IMR-90 (cell line): ENCODE data around the gene GNAS-AS1. TPM values are rescaled to one million over a fixed set of nuclear protein-coding genes. Genes with fewer than 3 reads are reported as not detected.

ENCODE experiments used
- ATAC-seq: fragments of 200-7000 bp; cut with Tn5 transposase; 2 replicates; pipeline ENCODE4 v1.9.1; 2020; ENCODE audit warnings: low read depth, mild to moderate bottlenecking, moderate library complexity
- BruUV-seq: library from RNA; stranded (reverse); fragments of 400-500 nt; replicated peaks from 2 replicates; lab custom pipeline; 2021; lab: Mats Ljungman, UMichigan
- CTCF ChIA-PET: fragments of 300-600 bp; formaldehyde crosslinking; extraction: SDS; loops from one replicate; lab custom pipeline; 2021; ENCODE audit warnings: antibody characterized with exemption; lab: Yijun Ruan, JAX
- POLR2A ChIA-PET: fragments of 300-600 bp; sonication (Branson Sonifier 250); formaldehyde crosslinking; loops from one replicate; lab custom pipeline; 2022; ENCODE audit warnings: antibody characterized with exemption; ENCODE audit not compliant: unreplicated experiment; lab: Charles Lee
- DNase-seq: peaks from one replicate; pipeline ENCODE4 v3.0.0; 2013
- H2AFZ ChIP-seq: replicated peaks from 2 replicates; pipeline ENCODE3; 2013; ENCODE audit warnings: low read length, mild to moderate bottlenecking; ENCODE audit not compliant: poor library complexity
- H2AK5ac ChIP-seq: 2 replicates; pipeline ENCODE4 v1.6.1; 2013; ENCODE audit warnings: low read depth, low read length, inconsistent platforms
- H2AK9ac ChIP-seq: replicated peaks from 2 replicates; pipeline ENCODE3; 2013; ENCODE audit warnings: mild to moderate bottlenecking, low read depth, low read length, moderate library complexity; ENCODE audit not compliant: poor library complexity
- H2BK120ac ChIP-seq: 2 replicates; pipeline ENCODE4 v1.6.1; 2013; ENCODE audit warnings: low read depth, low read length, inconsistent platforms
- H2BK15ac ChIP-seq: 3 replicates; pipeline ENCODE4 v1.6.1; 2013; ENCODE audit warnings: low read depth, low read length, inconsistent platforms
- H2BK20ac ChIP-seq: 2 replicates; pipeline ENCODE4 v1.6.1; 2013; ENCODE audit warnings: low read depth, mild to moderate bottlenecking, inconsistent platforms, low read length, moderate library complexity
- H2BK5ac ChIP-seq: 2 replicates; pipeline ENCODE4 v1.6.1; 2013; ENCODE audit warnings: mild to moderate bottlenecking, low read depth, low read length, inconsistent platforms; ENCODE audit not compliant: poor library complexity, severe bottlenecking
- H3K14ac ChIP-seq: replicated peaks from 2 replicates; pipeline ENCODE4 v1.6.1; 2013; ENCODE audit warnings: low read depth, low read length, inconsistent platforms
- H3K18ac ChIP-seq: 2 replicates; pipeline ENCODE4 v1.6.1; 2013; ENCODE audit warnings: low read depth, low read length, control low read depth
- H3K23ac ChIP-seq: 2 replicates; pipeline ENCODE4 v1.6.1; 2013; ENCODE audit warnings: low read depth, low read length, inconsistent platforms
- H3K27ac ChIP-seq: 2 replicates; pipeline ENCODE4 v1.5.1; 2013; ENCODE audit warnings: mild to moderate bottlenecking, control low read depth, low read length; ENCODE audit not compliant: insufficient read depth
- H3K27me3 ChIP-seq: 2 replicates; pipeline ENCODE4 v1.6.1; 2013; ENCODE audit warnings: low read length; ENCODE audit not compliant: control insufficient read depth, insufficient read depth
- H3K36me3 ChIP-seq: 2 replicates; pipeline ENCODE4 v1.6.1; 2013; ENCODE audit warnings: low read length, mixed read lengths; ENCODE audit not compliant: control insufficient read depth, insufficient read depth
- H3K4ac ChIP-seq: 2 replicates; pipeline ENCODE4 v1.6.1; 2013; ENCODE audit warnings: low read depth, low read length, inconsistent platforms
- H3K4me1 ChIP-seq: 2 replicates; pipeline ENCODE4 v1.6.1; 2013; ENCODE audit warnings: low read length, mixed read lengths; ENCODE audit not compliant: control insufficient read depth, insufficient read depth
- H3K4me2 ChIP-seq: 2 replicates; pipeline ENCODE4 v1.6.1; 2013; ENCODE audit warnings: low read depth, mild to moderate bottlenecking, control low read depth, low read length, moderate library complexity
- H3K4me3 ChIP-seq: 2 replicates; pipeline ENCODE4 v1.5.1; 2013; ENCODE audit warnings: low read depth, mild to moderate bottlenecking, control low read depth, low read length, moderate library complexity; ENCODE audit not compliant: insufficient read depth
- H3K56ac ChIP-seq: 2 replicates; pipeline ENCODE4 v1.6.1; 2013; ENCODE audit warnings: low read length, inconsistent platforms; ENCODE audit not compliant: insufficient read depth; ENCODE audit errors: extremely low read depth
- H3K79me1 ChIP-seq, 2 experiments: 2 replicates each; pipeline ENCODE4 v1.6.1; 2013; ENCODE audit warnings: low read length in 2 of 2, inconsistent platforms in 1 of 2, low read depth in 1 of 2
- H3K9ac ChIP-seq: 2 replicates; pipeline ENCODE4 v1.6.1; 2013; ENCODE audit warnings: low read depth, low read length, control low read depth
- H3K9me1 ChIP-seq: 2 replicates; pipeline ENCODE4 v1.6.1; 2013; ENCODE audit warnings: low read length, inconsistent platforms; ENCODE audit not compliant: insufficient read depth
- H3K9me3 ChIP-seq: 2 replicates; pipeline ENCODE4 v1.6.1; 2013; ENCODE audit warnings: low read length; ENCODE audit not compliant: control insufficient read depth, insufficient read depth
- H4K20me1 ChIP-seq: 2 replicates; pipeline ENCODE4 v1.6.1; 2013; ENCODE audit warnings: low read length, inconsistent platforms; ENCODE audit not compliant: insufficient read depth
- H4K5ac ChIP-seq: 2 replicates; pipeline ENCODE4 v1.6.1; 2013; ENCODE audit warnings: mild to moderate bottlenecking, low read depth, low read length, control low read depth
- H4K8ac ChIP-seq, 2 experiments: 2 replicates each; pipeline ENCODE4 v1.6.1; 2013; ENCODE audit warnings: low read depth in 2 of 2, low read length in 2 of 2, control low read depth in 1 of 2, inconsistent platforms in 1 of 2
- H4K91ac ChIP-seq: 2 replicates; pipeline ENCODE4 v1.6.1; 2013; ENCODE audit warnings: low read depth, low read length, inconsistent platforms; ENCODE audit not compliant: insufficient read depth
- MAFK ChIP-seq: IDR thresholded peaks from 2 replicates; pipeline ENCODE4 v1.6.1; 2012; ENCODE audit warnings: low read depth, low read length, improper control_type of control experiment
- WGBS, 2 experiments: methylation state at CpG; one replicate each; pipeline versions ENCODE4 v1.1.5 to v1.1.7; 2013; ENCODE audit warnings: missing lambda C conversion rate in 2 of 2; ENCODE audit not compliant: insufficient read length in 1 of 2; ENCODE audit errors: extremely low coverage in 2 of 2; 5-methylcytosine and 5-hydroxymethylcytosine counted together
- dilution Hi-C: fragments of 300-500 bp; cut with HindIII; formaldehyde crosslinking; loops from one replicate; pipeline ENCODE4 v1.14.3; 2018; ENCODE audit warnings: low sequenced_read_pairs; ENCODE audit not compliant: unreplicated experiment
- in situ Hi-C: fragments of 300-500 bp; cut with MboI; formaldehyde crosslinking; loops from 3 replicates; pipeline ENCODE4 v1.14.3; 2019; ENCODE audit warnings: low sequenced_read_pairs, inconsistent platforms, mixed read lengths
- intact Hi-C: fragments of 100-400 bp; cut with micrococcal nuclease; formaldehyde crosslinking; loops from 2 replicates; pipeline ENCODE4 v1.10.0; 2022
- polyA plus RNA-seq, 3 experiments: library from polyadenylated mRNA; depleted of rRNA; stranded (reverse); fragments of >200 nt; gene quantifications; 2 replicates each; pipeline ENCODE4 v1.2.3, GENCODE V29; 2012; ENCODE audit warnings: low replicate concordance in 1 of 3
- total RNA-seq: library from RNA; depleted of rRNA; stranded (reverse); fragments of >200 nt; gene quantifications from 2 replicates; pipeline ENCODE4 v1.2.3, GENCODE V29; 2012

GNAS-AS1 gene
- total and polyA plus RNA-seq, 2 of the 4 experiments (the other 2 are of a cell fraction), result 0.54 to 0.60 TPM

- no TSS peak for BruUV-seq
- Histone ChIP-seq H2AK9ac (no peak overlapping the region), H3K14ac (no peak overlapping the region), H3K9me1 (no peaks in the 10 kb centered on the region; the same call in 1 of the 2 replicates), H2AK5ac (no peak overlapping the region), H3K36me3 (no peaks in the 10 kb centered on the region), H2AFZ (no peak overlapping the region), H3K4me3 (no peak overlapping the region), H4K5ac (no peak overlapping the region), H3K4me1 (no peaks in the 10 kb centered on the region), H4K20me1 (no peaks in the 10 kb centered on the region), H3K79me1 (no peaks in the 10 kb centered on the region), H3K27ac (no peak overlapping the region), H3K4me2 (no peak overlapping the region), H3K9me3 (no peaks in the 10 kb centered on the region), H4K91ac (no peak overlapping the region), H3K27me3 (peaks cover 59% of the 10 kb centered on the region), H3K23ac (no peak overlapping the region), H2BK5ac (no peak overlapping the region), H3K56ac (no peak overlapping the region), H3K9ac (no peak overlapping the region), H2BK120ac (no peak overlapping the region), H2BK20ac (no peak overlapping the region), H3K4ac (no peak overlapping the region), H2BK15ac (no peak overlapping the region), H3K18ac (no peak overlapping the region), H4K8ac (no peak overlapping the region)
- in situ Hi-C loops (no loop called here), intact Hi-C loops (no loop called here), dilution Hi-C loops (no loop called here)
- DNase-seq (no peak), ATAC-seq (no peak)
- ChIA-PET CTCF (no interaction called here), POLR2A (no interaction called here)
- no peak for TF ChIP-seq MAFK
- WGBS, 2 experiments, result 72% methylated on average over 14 of the region's 15 CpGs; no CpG with 5 or more reads in 1 of the 2 experiments
Measured at GRCh38 chr20:58788896-58789544, 61.7 kb downstream of the GNAS-AS1 start.
